Mesendoderm (in vitro differentiated cells): ENCODE measurements around the gene ATP2A3.

ENCODE experiments used
- DNase-seq: peaks from one replicate; pipeline ENCODE4 v3.0.0; 2013
- H2AK5ac ChIP-seq: 2 replicates; pipeline ENCODE4 v1.6.1; 2013; ENCODE audit warnings: low read length, inconsistent platforms
- H2BK120ac ChIP-seq: 2 replicates; pipeline ENCODE4 v1.6.1; 2013; ENCODE audit warnings: low read depth, mild to moderate bottlenecking, low read length, moderate library complexity, mixed read lengths
- H2BK15ac ChIP-seq: replicated peaks from 2 replicates; pipeline ENCODE4 v1.6.1; 2013; ENCODE audit warnings: low read depth, mild to moderate bottlenecking, moderate library complexity
- H2BK5ac ChIP-seq: 2 replicates; pipeline ENCODE4 v1.6.1; 2013; ENCODE audit warnings: low read length, inconsistent platforms
- H3K18ac ChIP-seq: 2 replicates; pipeline ENCODE4 v1.6.1; 2013; ENCODE audit warnings: mild to moderate bottlenecking, low read length, mixed read lengths
- H3K23ac ChIP-seq: one replicate; pipeline ENCODE4 v1.6.1; 2013; ENCODE audit warnings: low read length
- H3K27ac ChIP-seq: 2 replicates; pipeline ENCODE4 v1.5.1; 2013; ENCODE audit warnings: low read depth, mild to moderate bottlenecking, inconsistent platforms, low read length, moderate library complexity
- H3K27me3 ChIP-seq: 2 replicates; pipeline ENCODE4 v1.6.1; 2013; ENCODE audit warnings: low read length, control low read depth, mild to moderate bottlenecking, inconsistent platforms; ENCODE audit not compliant: insufficient read depth, poor library complexity
- H3K36me3 ChIP-seq: 2 replicates; pipeline ENCODE4 v1.6.1; 2013; ENCODE audit warnings: low read length, inconsistent platforms; ENCODE audit not compliant: control insufficient read depth, insufficient read depth
- H3K4ac ChIP-seq: one replicate; pipeline ENCODE4 v1.6.1; 2013; ENCODE audit warnings: low read depth, mild to moderate bottlenecking, low read length, moderate library complexity
- H3K4me1 ChIP-seq: 2 replicates; pipeline ENCODE4 v1.6.1; 2013; ENCODE audit warnings: low read depth, low read length, inconsistent platforms; ENCODE audit not compliant: control insufficient read depth
- H3K4me2 ChIP-seq: 2 replicates; pipeline ENCODE4 v1.6.1; 2013; ENCODE audit warnings: low read length
- H3K4me3 ChIP-seq: 2 replicates; pipeline ENCODE4 v1.5.1; 2013; ENCODE audit warnings: mild to moderate bottlenecking, low read length
- H3K56ac ChIP-seq: one replicate; pipeline ENCODE4 v1.6.1; 2013; ENCODE audit warnings: low read length
- H3K79me1 ChIP-seq: 2 replicates; pipeline ENCODE4 v1.6.1; 2013; ENCODE audit warnings: low read length, inconsistent platforms
- H3K79me2 ChIP-seq: 2 replicates; pipeline ENCODE4 v1.6.1; 2013; ENCODE audit warnings: mild to moderate bottlenecking, low read length; ENCODE audit not compliant: control insufficient read depth, insufficient read depth
- H3K9ac ChIP-seq: 2 replicates; pipeline ENCODE4 v1.6.1; 2013; ENCODE audit warnings: low read length, inconsistent platforms
- H4K5ac ChIP-seq: one replicate; pipeline ENCODE4 v1.6.1; 2013; ENCODE audit warnings: low read length
- H4K8ac ChIP-seq: one replicate; pipeline ENCODE4 v1.6.1; 2013; ENCODE audit warnings: low read depth, mild to moderate bottlenecking, control low read depth, low read length, moderate library complexity
- WGBS: extraction: QIAGEN DNeasy Blood & Tissue Kit; methylation state at CpG from one replicate; pipeline ENCODE4 v1.1.7; 2013; ENCODE audit warnings: low lambda C conversion rate, missing lambda C conversion rate; ENCODE audit not compliant: insufficient coverage; ENCODE audit errors: extremely low coverage; 5-methylcytosine and 5-hydroxymethylcytosine counted together

The ATP2A3 gene

DNA sequence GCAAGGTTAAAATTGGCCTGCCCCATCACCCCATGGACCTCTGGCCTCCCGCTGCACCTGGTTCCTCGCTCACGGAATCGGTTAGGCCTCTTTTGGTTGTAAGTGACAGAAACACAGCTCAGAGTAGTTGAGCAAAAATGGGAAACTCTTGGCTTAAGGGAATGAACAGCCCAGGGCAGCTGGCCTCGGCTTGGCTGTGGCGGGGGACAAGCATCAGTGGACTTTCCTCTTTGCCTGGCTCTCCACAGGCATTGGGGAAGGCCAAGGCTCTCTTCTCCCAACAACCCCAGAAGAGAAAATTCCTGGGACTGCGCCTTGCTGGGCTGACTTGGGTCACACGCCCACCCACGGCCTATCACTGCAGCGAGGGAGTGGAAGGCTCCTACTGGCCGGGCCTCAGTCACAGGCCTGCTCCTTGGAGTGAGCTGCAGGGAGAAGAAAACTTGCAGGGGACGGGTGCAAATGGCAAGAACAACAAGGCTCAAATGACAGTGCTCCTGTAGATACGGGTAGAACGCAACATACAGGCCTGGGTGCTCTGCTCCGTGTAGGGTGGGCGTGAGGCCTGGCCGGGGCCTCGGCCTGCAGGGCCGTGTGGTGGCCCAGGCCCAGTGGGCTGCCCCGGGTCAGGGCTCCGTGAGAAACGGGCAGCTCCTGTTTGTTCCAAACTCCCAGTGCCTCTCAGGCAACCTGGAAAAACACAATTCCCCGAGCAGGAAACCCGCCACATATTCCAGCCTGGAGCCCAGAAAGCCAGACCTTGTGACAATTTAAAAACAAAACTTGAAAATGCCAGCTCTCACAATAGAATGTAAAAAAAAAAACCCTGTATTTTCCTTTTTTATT, 25.0 kb upstream of the ATP2A3 start:
- Histone ChIP-seq H2BK120ac (no peak overlapping the region), H3K4me2 (no peak overlapping the region), H3K27me3 (no peaks in the 10 kb centered on the region), H3K9ac (no peak overlapping the region), H3K4ac (no peak overlapping the region), H3K27ac (no peak overlapping the region), H3K79me1 (no peaks in the 10 kb centered on the region), H4K5ac (no peak overlapping the region), H3K36me3 (no peaks in the 10 kb centered on the region), H2BK5ac (no peak overlapping the region), H3K4me3 (no peak overlapping the region), H3K79me2 (no peaks in the 10 kb centered on the region), H3K4me1 (no peaks in the 10 kb centered on the region), H2AK5ac (no peak overlapping the region), H2BK15ac (no peak overlapping the region), H3K23ac (no peak overlapping the region), H3K56ac (no peak overlapping the region), H4K8ac (no peak overlapping the region), H3K18ac (no peak overlapping the region)
- DNase-seq = no peak
- WGBS = no CpG with 5 or more reads among the region's 24 CpGs

- Histone ChIP-seq H2BK5ac (no peak overlapping the region), H3K4ac (no peak overlapping the region)
Measured at GRCh38 chr17:3988297-3989040, 24.2 kb upstream of the ATP2A3 start.

GRCh38 chr17:3986939-3987335, 22.7 kb upstream of the ATP2A3 start:
- Histone ChIP-seq H3K27ac (no peak overlapping the region), H3K36me3 (no peaks in the 10 kb centered on the region), H3K79me2 (no peaks in the 10 kb centered on the region), H3K4ac (no peak overlapping the region), H2AK5ac (no peak overlapping the region), H3K4me3 (no peak overlapping the region), H2BK120ac (no peak overlapping the region), H2BK5ac (no peak overlapping the region), H3K9ac (no peak overlapping the region), H3K4me1 (no peaks in the 10 kb centered on the region), H3K23ac (no peak overlapping the region), H3K56ac (no peak overlapping the region), H3K4me2 (no peak overlapping the region), H2BK15ac (no peak overlapping the region), H3K18ac (no peak overlapping the region), H4K8ac (no peak overlapping the region), H3K27me3 (no peaks in the 10 kb centered on the region), H4K5ac (no peak overlapping the region), H3K79me1 (no peaks in the 10 kb centered on the region)
- WGBS = no CpG with 5 or more reads among the region's 8 CpGs
- DNase-seq = no peak

More at GRCh38 chr17:3988297-3989040, 24.2 kb upstream of the ATP2A3 start:
- no peaks in the 10 kb centered on the region for H3K36me3 ChIP-seq
- H3K27ac ChIP-seq = no peak overlapping the region
- no CpG with 5 or more reads among the region's 4 CpGs for WGBS
- no peaks in the 10 kb centered on the region for H3K79me1 ChIP-seq
- H3K27me3 ChIP-seq = no peaks in the 10 kb centered on the region
- H3K4me3 ChIP-seq = no peak overlapping the region
- DNase-seq = no peak
- H2BK15ac ChIP-seq = no peak overlapping the region
- no peak overlapping the region for H4K8ac ChIP-seq
- H4K5ac ChIP-seq = no peak overlapping the region
- H2AK5ac ChIP-seq = no peak overlapping the region
- no peak overlapping the region for H3K23ac ChIP-seq
- H3K18ac ChIP-seq = no peak overlapping the region
- no peaks in the 10 kb centered on the region for H3K79me2 ChIP-seq
- no peak overlapping the region for H3K4me2 ChIP-seq
- no peak overlapping the region for H2BK120ac ChIP-seq
- no peak overlapping the region for H3K56ac ChIP-seq
- no peak overlapping the region for H3K9ac ChIP-seq
- no peaks in the 10 kb centered on the region for H3K4me1 ChIP-seq

GRCh38 chr17:3986270-3986938, 22.2 kb upstream of the ATP2A3 start:
- no peak overlapping the region for H2BK15ac ChIP-seq
- H3K4me3 ChIP-seq = no peak overlapping the region
- H3K36me3 ChIP-seq = no peaks in the 10 kb centered on the region
- no peak overlapping the region for H2AK5ac ChIP-seq
- WGBS = no CpG with 5 or more reads among the region's 16 CpGs
- H3K79me2 ChIP-seq = no peaks in the 10 kb centered on the region
- no peaks in the 10 kb centered on the region for H3K79me1 ChIP-seq
- no peak overlapping the region for H4K8ac ChIP-seq
- H3K23ac ChIP-seq = no peak overlapping the region
- no peaks in the 10 kb centered on the region for H3K4me1 ChIP-seq
- H4K5ac ChIP-seq = no peak overlapping the region
- H3K18ac ChIP-seq = no peak overlapping the region
- H2BK120ac ChIP-seq = no peak overlapping the region
- no peaks in the 10 kb centered on the region for H3K27me3 ChIP-seq
- no peak for DNase-seq
- H3K9ac ChIP-seq = no peak overlapping the region
- H3K4ac ChIP-seq = no peak overlapping the region
- H3K27ac ChIP-seq = no peak overlapping the region
- H3K56ac ChIP-seq = no peak overlapping the region
- H3K4me2 ChIP-seq = no peak overlapping the region
- H2BK5ac ChIP-seq = no peak overlapping the region

DNA sequence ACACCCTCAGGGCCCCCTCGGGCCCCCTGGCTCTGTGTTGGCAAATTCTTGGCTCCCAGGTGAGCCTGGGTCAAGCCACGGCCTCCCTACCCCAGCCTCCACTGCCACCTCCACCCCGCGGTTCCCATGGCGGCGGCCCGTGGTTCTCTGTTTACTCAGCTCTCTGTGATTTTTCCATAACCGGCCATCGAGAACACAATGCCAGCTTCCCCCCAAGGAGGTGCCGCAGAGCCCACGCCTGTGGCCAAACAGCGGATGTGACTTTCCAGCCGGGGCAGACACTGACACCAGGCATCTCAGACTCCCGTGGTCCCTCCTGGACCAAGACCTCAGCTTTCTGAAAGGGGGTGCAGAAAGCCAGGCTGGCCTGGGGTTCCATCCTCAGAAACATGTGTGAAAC, 21.6 kb upstream of the ATP2A3 start:
- whole genome bisulfite sequencing = no CpG with 5 or more reads among the region's 14 CpGs

More for the DNA sequence above, 21.6 kb upstream of the ATP2A3 start:
- no peak overlapping the region for H3K9ac ChIP-seq
- H3K36me3 ChIP-seq = no peaks in the 10 kb centered on the region
- no peaks in the 10 kb centered on the region for H3K79me1 ChIP-seq
- no peaks in the 10 kb centered on the region for H3K4me1 ChIP-seq
- no peak overlapping the region for H3K18ac ChIP-seq
- H2BK120ac ChIP-seq = no peak overlapping the region
- no peak overlapping the region for H2BK5ac ChIP-seq
- H2AK5ac ChIP-seq = no peak overlapping the region
- no peak overlapping the region for H3K4me3 ChIP-seq
- H3K27me3 ChIP-seq = no peaks in the 10 kb centered on the region
- no peak overlapping the region for H3K4me2 ChIP-seq
- H4K5ac ChIP-seq = no peak overlapping the region
- H3K4ac ChIP-seq = no peak overlapping the region
- no peak overlapping the region for H4K8ac ChIP-seq
- no peak overlapping the region for H2BK15ac ChIP-seq
- no peak overlapping the region for H3K27ac ChIP-seq
- H3K79me2 ChIP-seq = no peaks in the 10 kb centered on the region
- no peak overlapping the region for H3K23ac ChIP-seq
- no peak overlapping the region for H3K56ac ChIP-seq
- DNase-seq = no peak
